ENCODE results near the gene DCANP1. TPM values are rescaled to one million over a fixed set of nuclear protein-coding genes. Genes with fewer than 3 reads are reported as not detected.

DCANP1 gene
- total RNA-seq, 3 donors from 2014 or later: not detected

- ATAC-seq (no peak), DNase-seq (no peak)
- Mint-ChIP-seq H3K27me3 (ENCODE audit: low read depth) (peaks cover 38% of the 10 kb centered on the region), H3K4me1 (ENCODE audit: low read depth) (peaks cover 3% of the 10 kb centered on the region), H3K9me3 (no peaks in the 10 kb centered on the region), H3K36me3 (ENCODE audit: insufficient read depth) (no peaks in the 10 kb centered on the region), H3K4me3 (no peak overlapping the region)
Observed at GRCh38 chr5:135468541-135468940, 21.4 kb upstream of the DCANP1 start.

GRCh38 chr5:135467871-135468485 is 20.8 kb upstream of the DCANP1 start:
- no peak for ATAC-seq
- DNase-seq: no peak
- Mint-ChIP-seq H3K9me3 (no peaks in the 10 kb centered on the region), H3K27me3 (ENCODE audit: low read depth) (peaks cover 40% of the 10 kb centered on the region), H3K36me3 (ENCODE audit: insufficient read depth) (no peaks in the 10 kb centered on the region), H3K4me1 (ENCODE audit: low read depth) (peaks cover 3% of the 10 kb centered on the region), H3K4me3 (no peak overlapping the region)

- H3K36me3 Mint-ChIP-seq (ENCODE audit: insufficient read depth): no peaks in the 10 kb centered on the region
- H3K9me3 Mint-ChIP-seq: no peaks in the 10 kb centered on the region
- ATAC-seq (no peak), DNase-seq (no peak)
- peaks cover 8% of the 10 kb centered on the region for H3K4me1 Mint-ChIP-seq (ENCODE audit: low read depth)
- no peak overlapping the region for H3K4me3 Mint-ChIP-seq
- peaks cover 40% of the 10 kb centered on the region for H3K27me3 Mint-ChIP-seq (ENCODE audit: low read depth)
Observed at GRCh38 chr5:135467051-135467625, 20.0 kb upstream of the DCANP1 start.

GRCh38 chr5:135466178-135467050 is 19.3 kb upstream of the DCANP1 start:
- Mint-ChIP-seq H3K27me3 (ENCODE audit: low read depth) (peaks cover 38% of the 10 kb centered on the region), H3K4me3 (peak overlapping the region; percentile 37), H3K9me3 (no peaks in the 10 kb centered on the region), H3K4me1 (ENCODE audit: low read depth) (peaks cover 9% of the 10 kb centered on the region), H3K36me3 (ENCODE audit: insufficient read depth) (no peaks in the 10 kb centered on the region)
- peak; percentile 91 to 95 for ATAC-seq
- DNase-seq: peak; percentile 51

GRCh38 chr5:135465391-135466122 is 18.4 kb upstream of the DCANP1 start:
- H3K9me3 Mint-ChIP-seq: no peaks in the 10 kb centered on the region
- H3K4me1 Mint-ChIP-seq (ENCODE audit: low read depth): peaks cover 9% of the 10 kb centered on the region
- no peaks in the 10 kb centered on the region for H3K36me3 Mint-ChIP-seq (ENCODE audit: insufficient read depth)
- DNase-seq: no peak
- ATAC-seq: no peak
- H3K27me3 Mint-ChIP-seq (ENCODE audit: low read depth): peaks cover 37% of the 10 kb centered on the region
- no peak overlapping the region for H3K4me3 Mint-ChIP-seq

GRCh38 chr5:135462304-135462703 is 15.2 kb upstream of the DCANP1 start:
- peaks cover 29% of the 10 kb centered on the region for H3K27me3 Mint-ChIP-seq (ENCODE audit: low read depth)
- peak; percentile 58 to 59 for ATAC-seq
- DNase-seq: peak; percentile 22
- no peak overlapping the region for H3K4me3 Mint-ChIP-seq
- peaks cover 9% of the 10 kb centered on the region for H3K4me1 Mint-ChIP-seq (ENCODE audit: low read depth)
- H3K36me3 Mint-ChIP-seq (ENCODE audit: insufficient read depth): no peaks in the 10 kb centered on the region
- H3K9me3 Mint-ChIP-seq: no peaks in the 10 kb centered on the region

- Mint-ChIP-seq H3K36me3 (ENCODE audit: insufficient read depth) (no peaks in the 10 kb centered on the region), H3K27me3 (ENCODE audit: low read depth) (peaks cover 28% of the 10 kb centered on the region), H3K4me1 (ENCODE audit: low read depth) (peaks cover 9% of the 10 kb centered on the region), H3K4me3 (no peak overlapping the region), H3K9me3 (no peaks in the 10 kb centered on the region)
- DNase-seq (no peak), ATAC-seq (no peak)
Observed at GRCh38 chr5:135461481-135462151, 14.5 kb upstream of the DCANP1 start.

- no peak for DNase-seq
- no peaks in the 10 kb centered on the region for H3K36me3 Mint-ChIP-seq (ENCODE audit: insufficient read depth)
- H3K4me3 Mint-ChIP-seq: no peak overlapping the region
- H3K27me3 Mint-ChIP-seq (ENCODE audit: low read depth): peaks cover 23% of the 10 kb centered on the region
- ATAC-seq: no peak
- H3K9me3 Mint-ChIP-seq: no peaks in the 10 kb centered on the region
- H3K4me1 Mint-ChIP-seq (ENCODE audit: low read depth): peaks cover 6% of the 10 kb centered on the region
Observed at GRCh38 chr5:135460246-135461033, 13.3 kb upstream of the DCANP1 start.

- DNase-seq (no peak), ATAC-seq (no peak)
- Mint-ChIP-seq H3K4me3 (no peak overlapping the region), H3K27me3 (ENCODE audit: low read depth) (peaks cover 17% of the 10 kb centered on the region), H3K4me1 (ENCODE audit: low read depth) (peaks cover 6% of the 10 kb centered on the region), H3K36me3 (ENCODE audit: insufficient read depth) (no peaks in the 10 kb centered on the region), H3K9me3 (no peaks in the 10 kb centered on the region)
Observed at GRCh38 chr5:135458921-135459331, 11.8 kb upstream of the DCANP1 start.

GRCh38 chr5:135458356-135458755 is 11.2 kb upstream of the DCANP1 start:
- ATAC-seq (no peak), DNase-seq (no peak)
- H3K36me3 Mint-ChIP-seq (ENCODE audit: insufficient read depth): no peaks in the 10 kb centered on the region
- no peaks in the 10 kb centered on the region for H3K9me3 Mint-ChIP-seq
- no peak overlapping the region for H3K4me3 Mint-ChIP-seq
- H3K4me1 Mint-ChIP-seq (ENCODE audit: low read depth): peaks cover 6% of the 10 kb centered on the region
- H3K27me3 Mint-ChIP-seq (ENCODE audit: low read depth): peaks cover 12% of the 10 kb centered on the region

- DNase-seq (peak; percentile 42), ATAC-seq (peak; percentile 55 to 70)
- peaks cover 5% of the 10 kb centered on the region for H3K4me1 Mint-ChIP-seq (ENCODE audit: low read depth)
- no peaks in the 10 kb centered on the region for H3K9me3 Mint-ChIP-seq
- no peaks in the 10 kb centered on the region for H3K36me3 Mint-ChIP-seq (ENCODE audit: insufficient read depth)
- peaks cover 12% of the 10 kb centered on the region for H3K27me3 Mint-ChIP-seq (ENCODE audit: low read depth)
- no peak overlapping the region for H3K4me3 Mint-ChIP-seq
Observed at GRCh38 chr5:135457424-135458071, 10.4 kb upstream of the DCANP1 start.

- ATAC-seq (peak in 1 of 2 donors; percentile 23), DNase-seq (no peak)
- no peaks in the 10 kb centered on the region for H3K36me3 Mint-ChIP-seq (ENCODE audit: insufficient read depth)
- H3K9me3 Mint-ChIP-seq: no peaks in the 10 kb centered on the region
- no peaks in the 10 kb centered on the region for H3K4me1 Mint-ChIP-seq (ENCODE audit: low read depth)
- H3K4me3 Mint-ChIP-seq: no peak overlapping the region
- H3K27me3 Mint-ChIP-seq (ENCODE audit: low read depth): peaks cover 14% of the 10 kb centered on the region
Observed at GRCh38 chr5:135456238-135457099, 9.3 kb upstream of the DCANP1 start.
